WTC11 (cell line): ENCODE data around the gene CD300LG. TPM values are rescaled to one million over a fixed set of nuclear protein-coding genes. Genes with fewer than 3 reads are reported as not detected.
A peak's percentile ranks its signal among the peaks of the same experiment; 100 is the strongest.

Source experiments
- ATAC-seq: fragments of 200-7000 bp; cut with Tn5 transposase; 2 replicates; pipeline ENCODE4 v1.10.0; 2021; ENCODE audit warnings: mild to moderate bottlenecking, moderate library complexity
- CTCF ChIA-PET: fragments of 300-600 bp; sonication (Branson Sonifier 250); formaldehyde crosslinking; loops from one replicate; lab custom pipeline; 2021; ENCODE audit warnings: antibody characterized with exemption; lab: Charles Lee
- POLR2A ChIA-PET: fragments of 350-600 bp; sonication (Branson Sonifier 250); formaldehyde crosslinking; loops from one replicate; lab custom pipeline; 2021; ENCODE audit warnings: antibody characterized with exemption; lab: Charles Lee
- DNase-seq: peaks from one replicate; pipeline ENCODE4 v3.0.0; 2021; ENCODE audit warnings: low spot score
- H3K27ac Mint-ChIP-seq: 2 replicates; pipeline ENCODE4 v1.8.0; 2021; ENCODE audit warnings: mixed read lengths
- H3K27me3 Mint-ChIP-seq: 2 replicates; pipeline ENCODE4 v1.8.0; 2021; ENCODE audit warnings: low read depth, mild to moderate bottlenecking, moderate library complexity, mixed read lengths
- H3K36me3 Mint-ChIP-seq: 2 replicates; pipeline ENCODE4 v1.8.0; 2021; ENCODE audit warnings: mixed read lengths
- H3K4me1 Mint-ChIP-seq: 2 replicates; pipeline ENCODE4 v1.8.0; 2022; ENCODE audit warnings: mixed read lengths
- H3K4me3 Mint-ChIP-seq: 2 replicates; pipeline ENCODE4 v1.8.0; 2021; ENCODE audit warnings: mild to moderate bottlenecking, moderate library complexity, mixed read lengths
- H3K9me3 Mint-ChIP-seq: 2 replicates; pipeline ENCODE4 v1.8.0; 2021; ENCODE audit warnings: mixed read lengths
- ATF1 ChIP-seq: sonication (generic); formaldehyde crosslinking; IDR thresholded peaks from 2 replicates; pipeline ENCODE4 v1.8.1; 2023; ENCODE audit warnings: mild to moderate bottlenecking, moderate library complexity, missing genetic modification reagents
- CBFB ChIP-seq: sonication (generic); formaldehyde crosslinking; IDR thresholded peaks from 2 replicates; pipeline ENCODE4 v1.8.1; 2022; ENCODE audit warnings: mild to moderate bottlenecking, low read depth, missing genetic modification reagents
- CREM ChIP-seq: sonication (generic); formaldehyde crosslinking; IDR thresholded peaks from 2 replicates; pipeline ENCODE4 v1.8.1; 2022; ENCODE audit warnings: mild to moderate bottlenecking, missing genetic modification reagents, moderate library complexity
- ESRRA ChIP-seq: sonication (generic); formaldehyde crosslinking; IDR thresholded peaks from 2 replicates; pipeline ENCODE4 v1.8.1; 2022; ENCODE audit warnings: mild to moderate bottlenecking, missing genetic modification reagents, borderline replicate concordance
- FOXK1 ChIP-seq: sonication (generic); formaldehyde crosslinking; IDR thresholded peaks from 2 replicates; pipeline ENCODE4 v1.8.0; 2022; ENCODE audit warnings: mild to moderate bottlenecking, moderate library complexity, missing genetic modification reagents
- JUN ChIP-seq: sonication (generic); formaldehyde crosslinking; IDR thresholded peaks from 2 replicates; pipeline ENCODE4 v1.8.0; 2023; ENCODE audit warnings: mild to moderate bottlenecking, missing genetic modification reagents
- NFE2L1 ChIP-seq: sonication (generic); formaldehyde crosslinking; IDR thresholded peaks from 2 replicates; pipeline ENCODE4 v1.8.1; 2023; ENCODE audit warnings: missing genetic modification reagents
- NFYB ChIP-seq: sonication (generic); formaldehyde crosslinking; conservative IDR thresholded peaks from 2 replicates; pipeline ENCODE4 v1.8.0; 2022; ENCODE audit warnings: low read depth, missing genetic modification reagents
- NR2C2 ChIP-seq: sonication (generic); formaldehyde crosslinking; IDR thresholded peaks from 2 replicates; pipeline ENCODE4 v1.8.0; 2022; ENCODE audit warnings: mild to moderate bottlenecking, missing genetic modification reagents
- PRRX2 ChIP-seq: fragments of 250-450 bp; sonication (Bioruptor Pico); IDR thresholded peaks from 2 replicates; pipeline ENCODE4 v1.8.0; 2021; ENCODE audit warnings: mild to moderate bottlenecking
- ZNF219 ChIP-seq: sonication (generic); formaldehyde crosslinking; IDR thresholded peaks from 2 replicates; pipeline ENCODE4 v1.8.0; 2023; ENCODE audit warnings: missing genetic modification reagents, mild to moderate bottlenecking, borderline replicate concordance
- ZNF396 ChIP-seq: fragments of 250-450 bp; sonication (Bioruptor Pico); IDR thresholded peaks from 2 replicates; pipeline ENCODE4 v1.8.0; 2021; ENCODE audit warnings: mild to moderate bottlenecking, moderate library complexity, borderline replicate concordance
- total RNA-seq: library from RNA; stranded (reverse); gene quantifications from 3 replicates; pipeline ENCODE4 v1.2.3, GENCODE V29; 2021
- TF ChIP-seq, protein P1 (sequence below): sonication (generic); formaldehyde crosslinking; IDR thresholded peaks from 2 replicates; pipeline ENCODE4 v1.8.0; 2023; ENCODE audit warnings: mild to moderate bottlenecking, missing genetic modification reagents
- TF ChIP-seq, protein P2 (sequence below): sonication (generic); formaldehyde crosslinking; IDR thresholded peaks from 2 replicates; pipeline ENCODE4 v1.8.1; 2022; ENCODE audit warnings: missing genetic modification reagents, borderline replicate concordance
- TF ChIP-seq, protein P3 (sequence below): fragments of 250-450 bp; sonication (Bioruptor Pico); IDR thresholded peaks from 2 replicates; pipeline ENCODE4 v1.9.0; 2021; ENCODE audit warnings: mild to moderate bottlenecking
- TF ChIP-seq, protein P4 (sequence below): sonication (generic); formaldehyde crosslinking; IDR thresholded peaks from 2 replicates; pipeline ENCODE4 v1.8.0; 2022; ENCODE audit warnings: mild to moderate bottlenecking, missing genetic modification reagents
- TF ChIP-seq, protein P5 (sequence below): sonication (generic); formaldehyde crosslinking; IDR thresholded peaks from 2 replicates; pipeline ENCODE4 v1.8.1; 2022; ENCODE audit warnings: mild to moderate bottlenecking, moderate library complexity, missing genetic modification reagents
- TF ChIP-seq, protein P6 (sequence below): sonication (generic); formaldehyde crosslinking; IDR thresholded peaks from 2 replicates; pipeline ENCODE4 v1.8.0; 2023; ENCODE audit warnings: missing genetic modification reagents
- TF ChIP-seq, protein P7 (sequence below): fragments of 200-600 bp; IDR thresholded peaks from 2 replicates; pipeline ENCODE4 v1.8.0; 2022; ENCODE audit warnings: antibody characterized with exemption

The CD300LG gene
- total RNA-seq, 1 experiment from 2014 or later: not detected

DNA sequence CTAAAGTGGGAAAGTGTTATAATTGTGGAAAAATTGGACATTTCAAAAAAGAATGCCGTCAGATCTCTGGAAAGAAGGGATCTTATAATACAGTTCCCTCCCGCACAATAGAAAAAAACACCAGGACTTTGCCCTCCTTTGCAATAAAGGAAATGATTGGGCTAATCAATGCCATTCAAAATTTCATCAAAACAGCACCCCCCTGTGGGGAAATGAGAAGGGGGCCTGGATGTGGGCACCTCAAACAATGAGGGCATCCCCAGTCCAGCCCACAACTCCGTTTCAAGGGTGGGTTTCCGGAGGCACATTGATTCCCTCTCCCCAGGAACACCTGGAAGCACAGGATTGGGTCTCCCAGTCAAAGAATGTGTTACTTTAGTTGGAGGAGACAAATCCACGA lies 26.1 kb downstream of the CD300LG start:
- ATAC-seq (0 out of 2 replicates have a peak, but pooled peaks have one; percentile 26), DNase-seq (no peak)
- ChIA-PET CTCF (no interaction called here), POLR2A (no interaction called here)
- Mint-ChIP-seq H3K36me3 (no peaks in the 10 kb centered on the region), H3K27ac (no peak overlapping the region), H3K9me3 (no peaks in the 10 kb centered on the region), H3K4me3 (peak overlapping the region; percentile 3; the same call in 1 of the 2 replicates), H3K4me1 (peaks cover 9% of the 10 kb centered on the region), H3K27me3 (peaks cover 4% of the 10 kb centered on the region; the same call in 1 of the 2 replicates)
- TF ChIP-seq PRRX2 (CRISPR knock-in tag) (no peak), JUN (no peak), FOXK1 (CRISPR knock-in tag) (no peak), CREM (CRISPR knock-in tag) (no peak), ZNF396 (CRISPR knock-in tag) (no peak), NFE2L1 (CRISPR knock-in tag) (no peak), NR2C2 (no peak), ZNF219 (CRISPR knock-in tag) (no peak), ESRRA (CRISPR knock-in tag) (no peak), ATF1 (CRISPR knock-in tag) (no peak), CBFB (CRISPR knock-in tag) (no peak), NFYB (CRISPR knock-in tag) (no peak)
- TF ChIP-seq, protein P1, sequence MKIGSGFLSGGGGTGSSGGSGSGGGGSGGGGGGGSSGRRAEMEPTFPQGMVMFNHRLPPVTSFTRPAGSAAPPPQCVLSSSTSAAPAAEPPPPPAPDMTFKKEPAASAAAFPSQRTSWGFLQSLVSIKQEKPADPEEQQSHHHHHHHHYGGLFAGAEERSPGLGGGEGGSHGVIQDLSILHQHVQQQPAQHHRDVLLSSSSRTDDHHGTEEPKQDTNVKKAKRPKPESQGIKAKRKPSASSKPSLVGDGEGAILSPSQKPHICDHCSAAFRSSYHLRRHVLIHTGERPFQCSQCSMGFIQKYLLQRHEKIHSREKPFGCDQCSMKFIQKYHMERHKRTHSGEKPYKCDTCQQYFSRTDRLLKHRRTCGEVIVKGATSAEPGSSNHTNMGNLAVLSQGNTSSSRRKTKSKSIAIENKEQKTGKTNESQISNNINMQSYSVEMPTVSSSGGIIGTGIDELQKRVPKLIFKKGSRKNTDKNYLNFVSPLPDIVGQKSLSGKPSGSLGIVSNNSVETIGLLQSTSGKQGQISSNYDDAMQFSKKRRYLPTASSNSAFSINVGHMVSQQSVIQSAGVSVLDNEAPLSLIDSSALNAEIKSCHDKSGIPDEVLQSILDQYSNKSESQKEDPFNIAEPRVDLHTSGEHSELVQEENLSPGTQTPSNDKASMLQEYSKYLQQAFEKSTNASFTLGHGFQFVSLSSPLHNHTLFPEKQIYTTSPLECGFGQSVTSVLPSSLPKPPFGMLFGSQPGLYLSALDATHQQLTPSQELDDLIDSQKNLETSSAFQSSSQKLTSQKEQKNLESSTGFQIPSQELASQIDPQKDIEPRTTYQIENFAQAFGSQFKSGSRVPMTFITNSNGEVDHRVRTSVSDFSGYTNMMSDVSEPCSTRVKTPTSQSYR (CRISPR knock-in tag): no peak
- TF ChIP-seq, protein P2, sequence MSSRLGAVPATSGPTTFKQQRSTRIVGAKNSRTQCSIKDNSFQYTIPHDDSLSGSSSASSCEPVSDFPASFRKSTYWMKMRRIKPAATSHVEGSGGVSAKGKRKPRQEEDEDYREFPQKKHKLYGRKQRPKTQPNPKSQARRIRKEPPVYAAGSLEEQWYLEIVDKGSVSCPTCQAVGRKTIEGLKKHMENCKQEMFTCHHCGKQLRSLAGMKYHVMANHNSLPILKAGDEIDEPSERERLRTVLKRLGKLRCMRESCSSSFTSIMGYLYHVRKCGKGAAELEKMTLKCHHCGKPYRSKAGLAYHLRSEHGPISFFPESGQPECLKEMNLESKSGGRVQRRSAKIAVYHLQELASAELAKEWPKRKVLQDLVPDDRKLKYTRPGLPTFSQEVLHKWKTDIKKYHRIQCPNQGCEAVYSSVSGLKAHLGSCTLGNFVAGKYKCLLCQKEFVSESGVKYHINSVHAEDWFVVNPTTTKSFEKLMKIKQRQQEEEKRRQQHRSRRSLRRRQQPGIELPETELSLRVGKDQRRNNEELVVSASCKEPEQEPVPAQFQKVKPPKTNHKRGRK: no peak
- TF ChIP-seq, protein P3, sequence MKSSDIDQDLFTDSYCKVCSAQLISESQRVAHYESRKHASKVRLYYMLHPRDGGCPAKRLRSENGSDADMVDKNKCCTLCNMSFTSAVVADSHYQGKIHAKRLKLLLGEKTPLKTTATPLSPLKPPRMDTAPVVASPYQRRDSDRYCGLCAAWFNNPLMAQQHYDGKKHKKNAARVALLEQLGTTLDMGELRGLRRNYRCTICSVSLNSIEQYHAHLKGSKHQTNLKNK (CRISPR knock-in tag): no peak
- TF ChIP-seq, protein P4, sequence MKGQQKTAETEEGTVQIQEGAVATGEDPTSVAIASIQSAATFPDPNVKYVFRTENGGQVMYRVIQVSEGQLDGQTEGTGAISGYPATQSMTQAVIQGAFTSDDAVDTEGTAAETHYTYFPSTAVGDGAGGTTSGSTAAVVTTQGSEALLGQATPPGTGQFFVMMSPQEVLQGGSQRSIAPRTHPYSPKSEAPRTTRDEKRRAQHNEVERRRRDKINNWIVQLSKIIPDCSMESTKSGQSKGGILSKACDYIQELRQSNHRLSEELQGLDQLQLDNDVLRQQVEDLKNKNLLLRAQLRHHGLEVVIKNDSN: no peak
- TF ChIP-seq, protein P5, sequence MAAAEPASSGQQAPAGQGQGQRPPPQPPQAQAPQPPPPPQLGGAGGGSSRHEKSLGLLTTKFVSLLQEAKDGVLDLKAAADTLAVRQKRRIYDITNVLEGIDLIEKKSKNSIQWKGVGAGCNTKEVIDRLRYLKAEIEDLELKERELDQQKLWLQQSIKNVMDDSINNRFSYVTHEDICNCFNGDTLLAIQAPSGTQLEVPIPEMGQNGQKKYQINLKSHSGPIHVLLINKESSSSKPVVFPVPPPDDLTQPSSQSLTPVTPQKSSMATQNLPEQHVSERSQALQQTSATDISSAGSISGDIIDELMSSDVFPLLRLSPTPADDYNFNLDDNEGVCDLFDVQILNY (CRISPR knock-in tag): no peak
- TF ChIP-seq, protein P6, sequence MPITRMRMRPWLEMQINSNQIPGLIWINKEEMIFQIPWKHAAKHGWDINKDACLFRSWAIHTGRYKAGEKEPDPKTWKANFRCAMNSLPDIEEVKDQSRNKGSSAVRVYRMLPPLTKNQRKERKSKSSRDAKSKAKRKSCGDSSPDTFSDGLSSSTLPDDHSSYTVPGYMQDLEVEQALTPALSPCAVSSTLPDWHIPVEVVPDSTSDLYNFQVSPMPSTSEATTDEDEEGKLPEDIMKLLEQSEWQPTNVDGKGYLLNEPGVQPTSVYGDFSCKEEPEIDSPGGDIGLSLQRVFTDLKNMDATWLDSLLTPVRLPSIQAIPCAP (CRISPR knock-in tag): no peak
- TF ChIP-seq, protein P7, sequence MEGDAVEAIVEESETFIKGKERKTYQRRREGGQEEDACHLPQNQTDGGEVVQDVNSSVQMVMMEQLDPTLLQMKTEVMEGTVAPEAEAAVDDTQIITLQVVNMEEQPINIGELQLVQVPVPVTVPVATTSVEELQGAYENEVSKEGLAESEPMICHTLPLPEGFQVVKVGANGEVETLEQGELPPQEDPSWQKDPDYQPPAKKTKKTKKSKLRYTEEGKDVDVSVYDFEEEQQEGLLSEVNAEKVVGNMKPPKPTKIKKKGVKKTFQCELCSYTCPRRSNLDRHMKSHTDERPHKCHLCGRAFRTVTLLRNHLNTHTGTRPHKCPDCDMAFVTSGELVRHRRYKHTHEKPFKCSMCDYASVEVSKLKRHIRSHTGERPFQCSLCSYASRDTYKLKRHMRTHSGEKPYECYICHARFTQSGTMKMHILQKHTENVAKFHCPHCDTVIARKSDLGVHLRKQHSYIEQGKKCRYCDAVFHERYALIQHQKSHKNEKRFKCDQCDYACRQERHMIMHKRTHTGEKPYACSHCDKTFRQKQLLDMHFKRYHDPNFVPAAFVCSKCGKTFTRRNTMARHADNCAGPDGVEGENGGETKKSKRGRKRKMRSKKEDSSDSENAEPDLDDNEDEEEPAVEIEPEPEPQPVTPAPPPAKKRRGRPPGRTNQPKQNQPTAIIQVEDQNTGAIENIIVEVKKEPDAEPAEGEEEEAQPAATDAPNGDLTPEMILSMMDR: no peak
